DND-41 (cell line): ENCODE measurements around the gene NR0B2.

Experiments used
- ATAC-seq: fragments of 200-7000 bp; cut with Tn5 transposase; 3 replicates; pipeline ENCODE4 v1.9.1; 2021; ENCODE audit warnings: low read depth; ENCODE audit not compliant: insufficient read depth
- DNase-seq: peaks from one replicate; pipeline ENCODE4 v3.0.0-alpha.2; 2020
- H2AFZ ChIP-seq: 2 replicates; pipeline ENCODE4 v1.6.0; 2012; ENCODE audit warnings: low read depth, low read length
- H3K27ac ChIP-seq: 2 replicates; pipeline ENCODE4 v1.5.1; 2012; ENCODE audit warnings: low read length, inconsistent platforms
- H3K27me3 ChIP-seq: fragments of 200-600 bp; sonication (generic); 2 replicates; pipeline ENCODE4 v1.6.0; 2012; ENCODE audit warnings: low read length, mild to moderate bottlenecking, inconsistent platforms; ENCODE audit not compliant: insufficient read depth, poor library complexity
- H3K36me3 ChIP-seq: 2 replicates; pipeline ENCODE4 v1.5.1; 2012; ENCODE audit warnings: low read length, inconsistent platforms; ENCODE audit not compliant: insufficient read depth
- H3K4me1 ChIP-seq: 2 replicates; pipeline ENCODE4 v1.5.1; 2012; ENCODE audit warnings: mild to moderate bottlenecking, low read length; ENCODE audit not compliant: insufficient read depth
- H3K4me2 ChIP-seq: 2 replicates; pipeline ENCODE4 v1.6.0; 2012; ENCODE audit warnings: mild to moderate bottlenecking, moderate library complexity, low read length, inconsistent platforms; ENCODE audit not compliant: insufficient read depth
- H3K4me3 ChIP-seq, 2 experiments: fragments of 200-600 bp in 1 of 2; shearing (Covaris generic) in 1 of 2; 2 replicates each; pipeline ENCODE4 v1.5.1; 2012 to 2016; ENCODE audit warnings: inconsistent platforms in 2 of 2, low read length in 2 of 2, mild to moderate bottlenecking in 2 of 2, low read depth in 1 of 2, moderate library complexity in 1 of 2
- H3K79me2 ChIP-seq: 2 replicates; pipeline ENCODE4 v1.6.0; 2012; ENCODE audit warnings: low read length, inconsistent platforms; ENCODE audit not compliant: insufficient read depth
- H3K9ac ChIP-seq: 2 replicates; pipeline ENCODE4 v1.6.0; 2012; ENCODE audit warnings: low read depth, mild to moderate bottlenecking, inconsistent platforms, low read length, moderate library complexity
- H3K9me3 ChIP-seq: 2 replicates; pipeline ENCODE4 v1.5.1; 2012; ENCODE audit warnings: low read length, moderate library complexity, mild to moderate bottlenecking, inconsistent platforms; ENCODE audit not compliant: insufficient read depth, severe bottlenecking
- H4K20me1 ChIP-seq: 2 replicates; pipeline ENCODE4 v1.6.0; 2012; ENCODE audit warnings: low read length; ENCODE audit not compliant: insufficient read depth
- EZH2 ChIP-seq: IDR thresholded peaks from 3 replicates; pipeline ENCODE4 v1.6.1; 2012; ENCODE audit warnings: borderline replicate concordance, low read depth, mild to moderate bottlenecking, moderate library complexity, low read length, inconsistent platforms; ENCODE audit not compliant: severe bottlenecking
- TF ChIP-seq, protein P1 (sequence below): IDR thresholded peaks from 2 replicates; pipeline ENCODE4 v1.5.1; 2012; ENCODE audit warnings: borderline replicate concordance, low read length, moderate library complexity, mild to moderate bottlenecking; ENCODE audit not compliant: poor library complexity, severe bottlenecking; ENCODE audit errors: extremely low read depth

Gene NR0B2

DNA sequence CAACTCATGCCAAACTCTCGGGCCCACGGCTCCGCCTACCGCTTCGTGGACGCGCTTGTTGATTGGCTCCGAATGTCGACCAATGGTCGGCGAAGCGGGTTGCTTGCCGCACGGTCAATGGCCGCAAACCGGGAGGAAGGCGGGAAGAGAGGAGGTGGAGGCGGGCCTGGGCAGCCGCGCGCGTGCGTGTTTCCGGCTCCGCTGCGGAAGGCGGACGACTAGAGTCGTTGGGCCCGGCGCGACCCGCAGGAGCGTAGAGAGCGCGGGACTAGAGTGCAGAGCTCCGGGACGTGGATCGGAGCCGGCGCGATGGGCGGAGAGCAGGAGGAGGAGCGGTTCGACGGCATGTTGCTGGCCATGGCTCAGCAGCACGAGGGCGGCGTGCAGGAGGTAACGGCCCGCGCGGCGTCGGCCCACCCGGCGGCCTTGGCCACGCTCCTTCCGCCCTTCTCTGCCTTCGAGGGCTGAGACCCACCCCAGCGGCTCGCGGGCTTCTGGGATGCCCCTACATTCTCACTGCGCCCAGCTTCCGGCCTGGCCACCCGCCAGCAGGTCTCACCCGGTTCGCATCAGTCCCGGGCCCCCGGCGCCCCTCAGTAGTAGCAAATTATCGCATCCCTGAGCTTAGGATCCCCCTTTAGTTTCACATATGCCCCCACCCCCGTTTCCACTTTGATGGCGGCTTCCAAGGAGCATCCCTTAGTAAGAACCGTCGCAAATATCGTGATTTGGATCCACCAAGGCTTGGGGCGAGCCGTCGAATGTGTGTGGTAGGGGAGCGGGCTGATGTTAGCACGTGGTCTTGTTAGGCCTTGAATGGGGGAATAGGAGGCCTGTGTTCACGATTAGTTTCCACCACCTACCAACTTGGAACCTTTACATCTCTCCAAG, 8.0 kb upstream of the NR0B2 start, which contains the start of gene NUDC:
Gene NUDC (plus strand): TSS at position 204 of the 891 bp plus-strand sequence. CDS start 106 bp downstream, at position 310.
- Histone ChIP-seq H2AFZ (peak within 1 kb of the TSS; percentile 78), H3K27me3 (no peaks in the 10 kb centered on the region), H3K9ac (peak within 1 kb of the TSS; percentile 82), H3K9me3 (no peaks in the 10 kb centered on the region), H3K4me1 (peaks cover 31% of the 10 kb centered on the region), H3K4me3 (peak within 1 kb of the TSS; percentile 77 to 80; a peak in 3 of 4 replicates), H4K20me1 (peaks cover 21% of the 10 kb centered on the region), H3K27ac (peak within 1 kb of the TSS; percentile 87), H3K36me3 (peaks cover 39% of the 10 kb centered on the region), H3K79me2 (peaks cover 48% of the 10 kb centered on the region), H3K4me2 (peak within 1 kb of the TSS; percentile 72)
- DNase-seq (peak; percentile 97), ATAC-seq (peak; percentile 96)
- TF ChIP-seq, protein P1, sequence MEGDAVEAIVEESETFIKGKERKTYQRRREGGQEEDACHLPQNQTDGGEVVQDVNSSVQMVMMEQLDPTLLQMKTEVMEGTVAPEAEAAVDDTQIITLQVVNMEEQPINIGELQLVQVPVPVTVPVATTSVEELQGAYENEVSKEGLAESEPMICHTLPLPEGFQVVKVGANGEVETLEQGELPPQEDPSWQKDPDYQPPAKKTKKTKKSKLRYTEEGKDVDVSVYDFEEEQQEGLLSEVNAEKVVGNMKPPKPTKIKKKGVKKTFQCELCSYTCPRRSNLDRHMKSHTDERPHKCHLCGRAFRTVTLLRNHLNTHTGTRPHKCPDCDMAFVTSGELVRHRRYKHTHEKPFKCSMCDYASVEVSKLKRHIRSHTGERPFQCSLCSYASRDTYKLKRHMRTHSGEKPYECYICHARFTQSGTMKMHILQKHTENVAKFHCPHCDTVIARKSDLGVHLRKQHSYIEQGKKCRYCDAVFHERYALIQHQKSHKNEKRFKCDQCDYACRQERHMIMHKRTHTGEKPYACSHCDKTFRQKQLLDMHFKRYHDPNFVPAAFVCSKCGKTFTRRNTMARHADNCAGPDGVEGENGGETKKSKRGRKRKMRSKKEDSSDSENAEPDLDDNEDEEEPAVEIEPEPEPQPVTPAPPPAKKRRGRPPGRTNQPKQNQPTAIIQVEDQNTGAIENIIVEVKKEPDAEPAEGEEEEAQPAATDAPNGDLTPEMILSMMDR: no peak
- TF ChIP-seq EZH2: no peak

DNA sequence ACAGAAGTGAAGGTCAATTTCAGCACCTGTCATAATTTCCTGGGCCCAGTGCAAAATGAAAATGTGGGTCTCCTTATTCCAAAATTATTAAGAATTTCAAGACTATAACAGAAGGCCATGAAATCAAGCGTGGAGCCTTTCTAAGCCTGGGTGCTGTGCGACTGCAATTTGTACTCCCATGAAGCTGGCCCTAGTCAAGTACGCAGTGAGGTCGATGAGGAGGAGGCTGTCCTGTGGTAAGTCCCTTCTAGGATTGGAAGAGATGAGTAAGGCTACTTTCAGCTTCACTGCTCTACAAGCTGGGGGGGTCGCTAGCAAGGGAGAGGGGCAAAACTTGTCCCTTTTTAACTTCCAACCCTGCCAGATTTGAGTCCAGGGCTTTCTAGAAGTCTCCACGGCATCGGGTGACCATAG, 7.4 kb upstream of the NR0B2 start:
- DNase-seq (no peak), ATAC-seq (peak; percentile 40)
- Histone ChIP-seq H3K27ac (peak overlapping the region; percentile 49), H3K4me1 (peaks cover 31% of the 10 kb centered on the region), H2AFZ (peak overlapping the region; percentile 78), H3K9ac (peak overlapping the region; percentile 82), H3K9me3 (no peaks in the 10 kb centered on the region), H3K27me3 (no peaks in the 10 kb centered on the region), H3K79me2 (peaks cover 42% of the 10 kb centered on the region), H3K4me3 (peak overlapping the region; percentile 6 to 77; a peak in 3 of 4 replicates), H3K36me3 (peaks cover 32% of the 10 kb centered on the region), H3K4me2 (peak overlapping the region; percentile 72), H4K20me1 (peaks cover 21% of the 10 kb centered on the region)
- TF ChIP-seq EZH2: no peak
- TF ChIP-seq, protein P1: no peak

DNA sequence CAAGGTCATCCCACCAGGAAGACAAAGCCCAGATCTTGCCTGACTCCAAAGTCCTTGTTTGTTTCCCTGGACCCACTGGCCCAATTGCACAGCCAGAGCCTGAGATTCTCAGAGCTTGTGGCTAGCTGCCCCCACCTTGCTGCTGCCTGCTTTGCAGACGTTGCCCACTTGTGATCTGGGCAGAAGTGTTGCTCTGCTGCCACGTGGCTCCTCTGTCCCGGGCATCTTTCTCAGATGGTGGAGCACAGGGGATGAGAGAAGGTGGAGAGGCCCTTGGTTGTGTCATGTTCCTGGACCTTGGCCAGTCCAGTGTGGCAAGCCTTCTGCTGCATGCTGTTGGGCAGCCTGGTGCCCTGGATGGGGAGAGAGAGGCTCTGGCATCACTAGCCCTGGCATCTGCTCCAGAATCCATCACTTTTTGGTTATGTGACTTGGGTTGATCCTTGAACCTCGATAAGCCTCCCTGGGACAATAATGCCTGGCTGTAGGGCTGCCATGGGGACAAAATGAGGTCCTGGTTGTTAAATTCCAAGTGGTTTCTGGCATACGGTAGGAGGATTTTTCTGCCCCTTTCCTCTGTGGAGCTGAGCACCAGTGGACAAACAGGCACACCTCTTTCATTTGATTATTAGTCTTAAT, 1.5 kb upstream of the NR0B2 start:
- H4K20me1 ChIP-seq: no peaks in the 10 kb centered on the region
- H3K36me3 ChIP-seq: no peaks in the 10 kb centered on the region
- no peaks in the 10 kb centered on the region for H3K4me1 ChIP-seq
- no peaks in the 10 kb centered on the region for H3K9me3 ChIP-seq
- no peak overlapping the region for H3K27ac ChIP-seq
- H2AFZ ChIP-seq: no peak overlapping the region
- H3K9ac ChIP-seq: no peak overlapping the region
- no peaks in the 10 kb centered on the region for H3K27me3 ChIP-seq
- H3K4me2 ChIP-seq: no peak overlapping the region
- no peak overlapping the region for H3K4me3 ChIP-seq
- no peak for DNase-seq
- no peaks in the 10 kb centered on the region for H3K79me2 ChIP-seq
- TF ChIP-seq EZH2: no peak
- no peak for ATAC-seq

DNA sequence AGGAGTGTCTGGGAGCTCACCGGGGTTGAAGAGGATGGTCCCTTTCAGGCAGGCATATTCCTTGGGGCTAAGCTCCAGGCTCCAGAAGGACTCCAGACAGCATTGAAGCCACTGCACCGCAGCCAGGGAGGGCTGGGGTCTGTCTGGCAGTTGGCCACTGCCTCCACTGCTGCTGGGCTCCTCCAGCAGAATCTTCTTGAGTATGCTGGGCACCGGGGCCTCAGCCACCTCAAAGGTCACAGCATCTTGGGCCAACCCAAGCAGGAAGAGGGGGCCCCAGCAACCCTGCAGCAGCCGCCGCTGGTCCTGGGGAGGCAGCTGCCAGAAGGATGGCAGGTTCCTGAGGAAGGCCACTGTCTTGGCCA, 404 bp downstream of the NR0B2 start:
- DNase-seq: no peak
- no peaks in the 10 kb centered on the region for H4K20me1 ChIP-seq
- ATAC-seq: no peak
- no peak overlapping the region for H3K9ac ChIP-seq
- no peak overlapping the region for H3K27ac ChIP-seq
- no peak for TF ChIP-seq EZH2
- TF ChIP-seq, protein P1: no peak
- no peaks in the 10 kb centered on the region for H3K36me3 ChIP-seq
- no peaks in the 10 kb centered on the region for H3K79me2 ChIP-seq
- no peak overlapping the region for H3K4me3 ChIP-seq
- H2AFZ ChIP-seq: no peak overlapping the region
- no peaks in the 10 kb centered on the region for H3K9me3 ChIP-seq
- H3K4me1 ChIP-seq: no peaks in the 10 kb centered on the region
- no peak overlapping the region for H3K4me2 ChIP-seq
- no peaks in the 10 kb centered on the region for H3K27me3 ChIP-seq
